HG03139 (cell line): ENCODE results near the gene RPL27A.

Experiments used
- ATAC-seq: cut with Tn5 transposase; IDR thresholded peaks from one replicate; pipeline ENCODE4 v1.9.1; 2021; ENCODE audit not compliant: unreplicated experiment

Gene RPL27A

DNA sequence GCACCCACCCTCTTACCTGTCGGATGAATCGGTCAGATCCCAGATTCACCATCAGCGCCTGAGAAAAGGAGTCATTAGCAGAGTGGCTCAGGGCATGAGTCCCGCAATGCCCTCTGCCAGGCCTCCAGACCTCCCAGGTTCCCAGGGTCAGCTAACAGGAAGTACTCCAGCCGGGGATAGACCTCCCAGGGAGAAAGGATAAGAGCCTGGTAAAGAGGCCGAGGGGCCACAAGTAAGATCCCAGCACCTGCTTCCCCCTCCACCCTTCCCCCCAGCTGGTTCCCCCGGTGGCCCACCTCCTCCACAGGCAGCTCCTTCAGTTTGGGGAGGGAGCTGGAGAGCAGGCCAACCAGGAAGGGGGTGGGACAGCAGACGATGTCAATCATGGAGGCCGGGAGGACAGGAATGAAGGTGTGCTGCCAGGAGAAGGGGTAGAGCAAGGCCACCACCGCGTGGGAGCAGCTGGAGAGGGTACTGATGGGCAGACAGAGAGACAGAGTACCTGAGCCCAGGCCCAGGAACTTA, 16.4 kb downstream of the RPL27A start:
- ATAC-seq: no peak

DNA sequence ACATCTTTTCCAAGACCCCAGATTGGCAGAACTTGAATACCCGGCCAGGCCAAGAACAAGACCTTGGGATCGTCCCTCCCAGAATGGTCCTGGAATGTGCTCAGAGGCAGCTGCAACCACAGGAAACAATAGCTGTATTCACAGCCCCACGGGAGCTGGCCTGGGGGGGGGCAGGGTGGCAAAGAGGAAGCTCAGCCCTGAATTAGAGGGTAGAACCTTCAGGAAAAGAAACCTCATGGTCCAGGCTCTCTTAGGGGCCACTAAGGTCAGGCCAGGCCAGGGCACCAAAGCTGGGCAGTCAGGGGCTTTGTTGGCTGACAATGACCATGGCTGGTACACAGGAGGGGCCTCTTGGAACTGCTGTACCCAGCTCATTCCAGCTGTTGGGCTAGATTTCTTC, 17.3 kb downstream of the RPL27A start:
- no peak for ATAC-seq

DNA sequence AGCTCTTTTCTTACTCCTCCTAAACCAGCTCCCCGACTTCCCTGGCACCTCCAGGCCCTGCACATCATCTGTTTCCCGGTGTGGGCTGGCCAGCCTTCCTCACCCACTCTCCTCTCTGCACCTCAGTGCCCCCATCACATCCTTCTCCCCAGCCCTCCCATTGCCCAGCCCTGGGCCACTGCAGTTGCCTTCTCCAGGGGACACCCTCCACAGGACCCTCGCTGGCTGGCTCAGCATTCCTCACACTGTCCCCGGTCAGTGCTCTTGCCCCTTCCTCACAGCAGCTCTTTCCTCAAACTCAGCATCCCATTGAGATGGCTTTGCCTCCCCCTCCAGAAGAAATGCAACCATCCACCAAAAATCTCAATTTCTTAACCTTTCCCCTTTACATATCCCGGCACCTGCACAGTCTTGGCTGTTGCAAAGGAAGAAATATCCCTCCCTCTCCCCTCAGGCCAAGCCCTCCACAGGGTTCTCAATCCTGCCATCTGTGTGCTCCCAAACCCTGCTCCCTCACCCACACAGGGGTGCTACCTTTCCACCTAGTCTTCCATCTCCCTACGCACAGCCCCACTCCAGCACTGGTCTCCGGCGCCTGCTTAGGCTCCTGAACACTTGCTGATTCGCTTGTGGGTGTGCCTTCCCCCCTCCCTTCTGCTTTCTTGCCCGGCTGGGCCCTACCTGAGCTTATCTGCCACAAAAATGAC, 19.5 kb downstream of the RPL27A start:
- no peak for ATAC-seq

DNA sequence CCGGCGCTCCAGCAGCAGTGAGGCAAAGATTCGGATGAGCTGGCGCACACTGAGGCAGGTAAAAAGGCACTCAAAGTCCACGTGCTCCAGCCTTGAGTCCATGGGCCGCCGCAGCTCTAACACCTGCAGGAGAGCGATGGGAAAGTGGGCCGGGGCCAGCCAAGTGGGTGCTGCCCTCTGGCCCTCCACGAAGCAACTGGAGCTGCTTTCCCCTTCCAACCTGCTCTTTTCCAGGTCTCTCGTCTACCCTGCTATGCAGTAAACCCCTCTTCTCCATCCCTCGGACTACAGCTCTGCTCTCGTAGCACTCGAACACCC, 20.0 kb downstream of the RPL27A start:
- no peak for ATAC-seq

DNA sequence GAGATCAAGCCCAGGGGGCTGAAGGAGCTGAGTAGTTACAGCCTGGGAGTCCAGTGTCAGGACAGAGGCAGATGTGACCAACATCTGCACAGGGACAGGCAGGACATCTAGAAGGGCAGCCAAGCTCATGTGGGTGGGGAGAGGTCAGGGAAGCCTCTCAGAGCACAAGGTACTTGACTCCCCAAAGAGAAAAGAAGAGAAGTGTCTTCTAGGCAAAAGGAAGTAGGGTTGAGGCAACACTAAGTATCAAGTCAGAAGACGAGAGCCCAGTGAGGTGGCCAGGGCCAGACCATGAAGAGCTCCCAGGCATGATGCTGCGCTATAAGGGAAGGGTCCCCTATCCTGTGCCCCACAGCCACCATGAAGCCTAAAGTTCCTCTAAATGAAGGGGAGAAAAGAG, 21.5 kb downstream of the RPL27A start:
- no peak for ATAC-seq

DNA sequence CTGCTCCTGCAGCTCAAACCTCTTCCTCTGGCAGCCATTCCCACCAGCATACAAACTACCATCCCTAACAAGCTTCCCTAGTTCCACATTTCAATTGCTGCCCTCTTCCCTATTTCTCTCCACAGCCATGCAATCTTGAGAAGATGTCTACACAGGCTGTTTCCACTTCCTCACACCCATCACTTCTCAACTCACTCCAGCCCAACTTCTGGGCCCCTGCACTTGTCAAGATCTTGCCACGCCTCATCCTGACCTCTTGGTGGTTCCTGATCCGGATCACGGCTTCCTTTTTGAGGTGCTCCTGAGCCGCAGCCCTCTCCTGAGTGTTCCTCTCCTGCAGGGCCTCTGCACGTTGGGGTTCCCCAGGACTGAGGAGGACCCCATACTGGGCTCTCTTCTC, 22.6 kb downstream of the RPL27A start:
- ATAC-seq: no peak

DNA sequence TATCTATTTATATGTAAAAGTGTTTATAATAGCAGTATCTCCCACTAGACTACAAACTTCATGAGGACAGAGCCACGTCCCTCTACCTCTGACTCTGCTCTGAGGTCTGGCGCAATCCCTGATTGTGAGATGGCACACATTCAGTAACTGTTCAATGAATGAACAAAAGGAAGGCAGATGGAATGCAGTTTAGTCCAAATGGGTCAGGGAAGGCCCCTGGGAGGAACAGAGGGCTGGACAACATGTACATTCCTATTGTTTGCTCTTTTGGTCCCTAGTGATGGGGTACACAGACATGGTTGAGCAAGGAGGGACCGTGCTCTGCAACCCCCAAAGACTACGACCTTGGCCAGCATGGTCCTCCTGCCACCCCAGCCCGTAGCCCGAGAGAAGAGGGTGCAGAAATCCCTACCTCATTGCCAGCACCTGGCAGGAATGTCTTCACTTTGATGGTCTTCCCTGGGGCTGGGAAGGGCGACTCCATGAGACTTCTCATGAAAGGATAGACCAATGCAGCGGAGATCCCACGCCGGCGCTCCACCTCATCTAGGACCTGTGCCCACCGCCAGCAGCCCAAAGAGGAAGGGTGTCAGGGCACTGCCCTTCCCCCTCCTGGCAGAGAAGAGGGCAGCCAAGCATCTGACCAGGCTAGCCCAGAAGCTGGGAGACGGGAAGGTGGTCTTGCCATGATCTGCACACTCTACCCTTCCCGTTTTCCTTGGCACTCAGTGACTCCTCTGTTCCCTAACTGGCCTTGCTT, 24.3 kb downstream of the RPL27A start:
- ATAC-seq: no peak

DNA sequence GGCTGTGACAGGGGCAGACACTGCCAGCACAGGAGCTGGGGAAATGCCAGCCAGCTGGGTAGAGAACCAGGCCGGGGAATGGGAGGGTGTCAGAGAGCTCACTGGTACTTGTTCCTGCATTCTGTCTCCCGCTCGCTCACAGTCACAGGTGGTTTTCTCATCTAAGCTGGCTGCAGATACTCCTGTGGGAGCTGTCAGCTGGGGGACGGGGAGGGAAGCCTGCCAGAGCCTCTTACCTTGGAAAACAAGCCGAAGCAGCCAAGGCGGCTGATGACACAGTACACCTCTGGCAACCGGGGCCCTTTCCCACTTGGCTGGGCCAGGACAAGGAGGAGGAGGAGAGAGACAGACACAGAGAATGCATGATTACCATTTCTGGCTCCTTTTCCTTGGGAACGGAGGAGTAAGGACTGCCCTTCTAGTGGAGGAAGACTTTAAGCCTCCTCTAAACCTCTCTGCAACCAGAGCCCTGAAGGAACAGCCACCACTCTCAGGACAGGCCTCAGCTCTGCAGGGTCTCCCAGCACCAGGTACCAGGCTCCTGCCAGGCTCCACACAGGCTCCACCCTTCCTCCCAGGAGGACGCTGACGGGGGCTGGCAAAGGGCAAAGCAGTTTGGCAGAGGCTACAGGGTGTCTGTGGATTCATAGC, 25.1 kb downstream of the RPL27A start:
- no peak for ATAC-seq

DNA sequence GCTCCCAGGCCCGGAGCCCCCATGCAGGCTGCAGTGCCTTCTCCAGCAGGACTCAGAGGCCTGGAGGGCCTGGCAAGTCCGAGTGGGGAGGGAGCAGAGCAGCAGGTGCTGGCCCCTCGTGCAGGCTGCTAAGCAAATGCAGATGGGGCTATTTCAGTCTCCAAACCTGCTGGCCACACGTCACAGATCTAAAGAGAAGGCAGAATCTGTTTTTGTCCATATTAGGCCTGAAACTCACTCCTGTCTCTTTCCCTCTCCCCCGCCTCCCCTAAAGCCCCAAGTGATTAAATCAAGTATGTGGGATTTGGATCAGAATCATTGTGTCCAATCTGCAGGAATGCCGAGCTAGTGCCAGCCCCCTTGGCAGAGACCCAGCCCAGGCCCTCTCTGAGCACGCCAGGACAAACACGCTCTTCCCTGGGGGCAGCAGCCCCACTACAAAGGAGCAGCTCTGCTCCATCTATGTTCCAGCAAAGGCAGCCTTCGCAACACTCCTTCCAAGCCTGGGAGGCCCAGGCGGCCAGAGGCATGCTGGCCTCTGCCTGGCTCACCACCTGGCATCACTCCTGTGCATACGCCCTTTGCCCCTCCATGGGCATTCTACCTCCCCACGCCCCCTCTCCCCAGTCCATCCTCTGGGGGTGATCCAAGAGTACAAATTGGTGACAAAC, 26.5 kb downstream of the RPL27A start:
- no peak for ATAC-seq

DNA sequence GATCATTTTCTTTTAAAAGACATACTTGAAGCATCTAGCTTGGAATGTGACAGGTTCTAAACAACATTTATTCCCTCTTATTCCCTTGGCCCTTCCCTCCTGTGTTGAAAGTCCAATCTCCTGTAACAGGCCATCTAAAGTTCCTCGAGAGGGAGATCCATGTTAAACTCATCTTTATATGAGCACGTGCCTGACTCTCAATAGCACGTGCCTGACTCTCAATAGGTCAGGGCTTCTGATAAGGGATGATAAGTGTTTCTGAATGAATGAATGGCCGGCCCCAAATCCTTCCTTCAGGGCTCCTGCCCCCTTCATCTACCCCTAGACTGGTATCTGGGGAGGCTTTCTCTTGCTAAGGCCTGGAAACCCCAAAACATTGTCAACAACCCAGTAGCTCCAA, 27.2 kb downstream of the RPL27A start:
- ATAC-seq: no peak

DNA sequence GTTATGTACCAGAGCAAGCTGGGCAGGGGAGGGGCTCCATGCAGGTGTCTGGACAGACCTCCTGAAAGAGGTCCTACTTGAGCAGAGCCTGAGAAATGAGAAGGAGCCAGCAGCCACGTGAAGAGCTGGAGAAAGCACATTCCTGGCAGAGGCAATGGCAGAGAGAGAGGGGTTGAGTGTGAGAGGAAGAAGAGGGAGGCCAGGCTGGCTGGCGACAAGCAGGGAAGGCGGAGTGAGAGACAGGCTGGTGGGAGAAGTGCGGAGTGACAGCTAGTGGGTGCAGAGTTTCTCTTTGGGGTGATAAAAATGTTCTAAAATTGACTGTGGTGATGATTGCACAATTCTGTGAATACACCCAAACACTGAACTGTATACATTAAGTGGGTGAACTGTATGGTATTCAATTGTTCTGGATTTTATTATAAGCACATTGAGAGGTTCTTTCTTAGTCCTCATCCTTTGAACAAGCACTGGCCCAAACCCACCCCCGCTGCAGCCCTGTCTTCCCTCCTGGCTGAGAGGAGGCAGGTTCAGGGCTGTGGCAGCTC, 29.4 kb downstream of the RPL27A start:
- no peak for ATAC-seq

DNA sequence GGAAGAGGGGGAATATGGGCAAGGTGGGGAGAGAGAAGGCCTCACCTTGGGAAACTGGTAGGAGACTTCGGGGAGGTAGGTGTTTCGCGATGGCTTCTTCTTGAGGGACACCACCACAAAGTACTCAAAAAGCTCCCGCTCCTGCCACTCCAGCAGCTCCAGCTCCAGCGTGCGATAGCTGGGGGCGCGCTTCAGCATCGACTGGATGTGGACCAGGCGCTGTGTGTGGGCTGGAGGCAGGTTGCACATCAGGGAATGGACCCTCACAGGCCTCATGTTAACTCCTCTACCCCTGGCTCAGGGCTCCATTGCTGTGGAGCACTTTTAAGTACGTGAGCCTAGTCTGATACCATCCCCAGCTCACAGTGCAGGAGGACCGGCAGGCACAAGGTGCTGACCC, 29.9 kb downstream of the RPL27A start:
- ATAC-seq: no peak

DNA sequence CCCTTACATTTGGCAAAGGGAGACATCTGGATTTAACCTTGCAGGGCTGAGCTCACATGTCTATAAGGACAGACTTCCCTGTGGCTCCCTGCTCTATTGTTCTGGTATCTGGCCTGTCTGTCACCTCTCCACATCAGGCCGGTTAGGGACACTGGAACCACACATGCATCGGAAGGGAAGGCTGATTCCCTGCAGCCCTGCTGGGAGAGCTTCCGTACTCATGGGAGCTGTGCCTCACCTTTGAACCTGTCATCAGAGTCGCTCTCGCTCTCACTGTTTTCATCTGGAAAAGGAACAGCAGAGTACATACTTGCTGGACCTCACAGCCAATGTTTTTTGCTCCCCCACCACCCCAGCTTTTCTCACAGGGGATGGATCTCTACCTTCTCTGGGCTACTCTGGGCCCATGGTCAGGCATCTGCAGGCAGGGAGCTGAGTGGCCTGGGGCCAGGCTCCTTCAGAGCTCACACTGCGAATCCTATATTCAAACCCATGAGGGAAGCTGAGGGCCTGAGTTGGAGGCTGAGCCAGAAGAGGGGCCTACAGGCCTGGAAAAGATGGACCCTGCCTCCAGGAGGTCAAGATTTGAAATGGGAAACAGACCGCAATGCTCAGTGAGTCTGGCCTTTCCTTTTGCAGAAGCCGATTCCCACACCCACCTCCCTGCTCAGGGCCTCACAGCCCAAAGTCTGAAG, 31.3 kb downstream of the RPL27A start:
- no peak for ATAC-seq

DNA sequence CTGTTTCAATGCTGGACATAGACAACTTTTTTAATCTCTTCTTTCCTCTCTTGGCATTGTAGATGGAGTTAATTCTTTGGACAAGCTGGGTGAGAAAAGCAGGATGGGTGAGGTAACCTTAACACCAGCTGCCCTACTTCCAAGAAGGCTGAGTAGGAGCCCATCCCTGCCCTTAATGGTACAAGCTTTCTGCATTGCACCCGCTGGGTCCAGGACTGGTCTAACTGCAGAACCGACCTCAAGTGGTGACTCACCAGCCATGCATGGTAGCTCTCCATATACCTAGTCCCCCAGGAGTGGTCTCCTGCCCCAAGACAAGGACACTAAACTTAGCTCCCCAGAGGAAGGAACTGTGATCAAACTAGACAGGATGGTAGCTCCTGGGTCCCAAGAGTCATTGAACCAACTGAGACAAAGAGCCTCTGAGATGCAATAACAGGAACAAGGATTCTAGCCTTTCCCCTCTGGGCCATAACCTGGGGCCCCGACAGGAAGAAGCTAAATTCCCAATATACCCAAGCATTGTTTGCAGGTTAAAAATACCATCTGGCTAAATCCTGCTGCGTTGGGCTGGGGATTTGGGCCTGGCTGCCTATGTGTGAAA, 32.1 kb downstream of the RPL27A start:
- ATAC-seq: no peak

DNA sequence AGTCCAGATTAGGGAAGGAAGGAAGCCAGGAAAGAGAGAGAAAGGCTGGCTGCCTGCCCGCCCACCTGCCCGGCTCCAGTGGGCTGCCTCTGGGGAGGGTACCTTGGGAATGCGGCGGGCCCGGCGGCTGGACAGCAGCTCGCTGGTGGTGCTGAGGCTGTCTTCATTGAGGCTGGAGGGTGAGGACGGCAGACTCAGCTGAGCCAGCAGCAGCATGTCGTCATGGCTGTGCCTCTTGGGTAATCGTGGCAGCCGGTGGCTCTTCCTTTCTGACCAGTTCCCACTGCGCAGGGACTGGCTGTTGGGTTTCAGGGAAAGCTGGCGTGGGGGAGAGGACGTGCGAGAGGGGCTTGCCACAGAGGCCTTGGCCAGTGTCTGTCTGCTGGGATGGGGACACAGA, 32.9 kb downstream of the RPL27A start:
- ATAC-seq: no peak

DNA sequence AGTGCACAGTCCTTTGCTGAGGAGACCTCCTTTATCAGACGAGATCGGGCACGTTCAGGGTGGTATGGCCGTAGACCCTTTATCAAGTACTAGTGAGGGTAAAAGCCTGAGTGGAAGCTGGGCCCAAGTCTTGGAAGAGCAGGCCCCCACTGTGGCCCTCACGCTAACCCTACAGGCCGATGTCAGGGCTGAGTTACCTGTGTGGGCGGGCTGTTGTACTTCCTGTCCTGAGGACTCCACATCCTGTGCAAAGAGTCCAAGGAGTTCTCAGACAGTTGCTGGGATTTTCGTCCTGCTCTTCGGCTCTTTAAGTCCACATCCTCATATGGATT, 34.9 kb downstream of the RPL27A start:
- ATAC-seq: no peak

DNA sequence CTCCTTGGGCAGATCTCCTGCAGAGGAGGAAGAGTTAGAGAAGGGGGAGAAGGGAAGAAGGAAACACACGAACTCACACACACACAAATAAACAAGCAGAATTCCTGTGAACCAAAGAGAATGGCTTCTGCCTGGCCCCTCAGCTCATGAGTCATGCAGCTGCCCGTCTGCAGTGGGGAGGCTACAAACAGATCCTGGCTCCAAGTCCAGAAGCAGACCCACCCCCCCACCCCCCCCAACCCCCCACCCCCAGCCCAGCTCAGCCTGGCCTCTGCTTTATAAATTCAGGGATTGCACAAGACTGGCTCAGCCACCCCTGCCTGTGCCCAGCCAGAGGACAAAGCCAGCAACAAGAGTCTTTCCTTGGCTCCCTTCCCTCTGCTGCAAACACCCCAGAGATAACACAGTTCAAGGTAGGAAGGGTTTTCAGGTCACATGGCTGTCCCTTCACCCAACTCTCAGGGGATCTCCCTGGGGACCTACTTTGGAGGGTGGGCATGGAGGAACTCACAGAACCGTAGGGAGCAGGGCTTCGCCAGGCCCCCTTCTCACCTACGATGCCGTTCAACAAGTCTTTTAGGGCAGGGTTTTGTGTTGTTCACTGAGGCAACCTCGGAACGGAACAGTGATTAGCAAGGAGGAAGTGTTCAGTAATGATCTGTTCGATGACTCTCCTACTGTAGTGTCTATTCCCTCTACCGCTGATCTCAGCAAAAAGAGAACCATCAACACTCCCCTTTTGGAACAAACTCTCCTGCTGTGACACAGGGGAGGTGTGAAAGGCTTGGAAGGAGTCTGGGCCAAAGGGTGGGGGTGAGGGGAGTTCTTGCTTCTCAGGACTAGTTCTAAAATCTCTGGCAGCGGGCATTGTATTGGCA, 35.5 kb downstream of the RPL27A start:
- ATAC-seq: no peak

DNA sequence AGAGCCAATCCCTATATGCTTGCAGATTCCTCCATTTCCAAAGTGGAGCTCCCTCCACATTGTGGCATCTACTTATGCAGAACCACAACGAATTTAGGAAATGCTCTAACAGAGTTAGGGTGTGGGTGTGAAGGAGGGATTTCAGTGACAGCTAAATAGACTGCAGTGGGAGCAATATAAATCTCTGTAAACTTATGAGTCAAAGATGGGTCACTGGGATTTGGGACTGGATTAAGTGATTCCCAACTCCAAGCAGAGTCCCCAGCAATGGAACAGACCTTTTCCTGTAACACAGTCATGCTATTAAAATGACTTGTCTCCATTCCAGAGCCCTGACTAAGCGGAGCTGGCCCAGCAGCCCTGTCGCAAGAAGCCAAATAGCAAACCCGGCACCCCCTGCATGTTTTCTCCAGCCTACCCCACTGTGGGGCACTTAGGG, 36.6 kb downstream of the RPL27A start:
- ATAC-seq: no peak

DNA sequence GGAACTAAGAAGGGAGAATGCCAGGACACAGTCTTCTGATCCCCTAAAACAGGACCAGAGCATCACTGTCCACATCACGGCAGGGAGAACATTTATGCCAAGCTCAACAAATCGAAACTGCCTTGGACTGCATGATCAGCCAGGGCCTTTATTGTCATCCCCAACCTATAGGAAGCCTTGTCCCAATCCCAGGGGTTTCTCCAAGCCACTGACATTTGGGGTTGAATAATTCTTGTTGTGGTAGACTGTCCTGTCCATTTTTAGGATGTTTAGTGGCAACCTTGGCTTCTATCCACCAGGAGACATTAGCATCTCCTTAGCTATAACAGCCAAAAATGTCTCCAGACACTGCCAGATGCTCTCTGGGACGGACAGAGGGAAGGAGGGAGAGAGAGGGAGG, 37.1 kb downstream of the RPL27A start:
- ATAC-seq: no peak
